Measurements from ENCODE around the gene ZMIZ1.
"Not testable (repeated sequence)": the region's sequence is repeated elsewhere in the genome, so short reads cannot be mapped to it uniquely, and the experiment has no call there.

The ZMIZ1 gene

DNA sequence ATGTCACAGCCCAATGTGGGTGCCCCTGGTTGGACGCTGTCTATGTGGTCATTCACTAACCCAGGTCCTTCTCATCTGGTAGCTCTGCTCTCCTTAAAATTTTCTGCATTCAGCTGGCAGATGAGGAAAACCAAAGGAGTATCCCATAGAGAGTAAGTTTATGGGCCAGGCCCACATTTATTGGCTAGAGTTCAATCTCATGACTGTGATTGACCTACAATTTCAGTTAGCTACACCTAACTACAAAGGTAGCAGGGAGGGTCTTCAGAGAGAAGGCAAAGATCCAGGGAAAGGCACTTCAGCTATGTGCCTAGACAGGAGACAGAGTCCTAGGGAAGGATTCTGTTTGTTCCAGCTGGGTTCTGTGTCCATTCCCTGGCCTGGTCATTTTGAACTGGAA is 254.8 kb downstream of the ZMIZ1 start:
- Histone ChIP-seq H3K36me3 (no peaks in the 10 kb centered on the region), H4K20me1 (no peaks in the 10 kb centered on the region), H3K9ac (no peak overlapping the region), H3K27ac (peak overlapping the region; percentile 83; the same call in 1 of the 2 replicates), H3K4me1 (peaks cover 67% of the 10 kb centered on the region), H3K9me3 (no peaks in the 10 kb centered on the region; the same call in 1 of the 2 replicates), H3K27me3 (no peaks in the 10 kb centered on the region), H3K4me3 (no peak overlapping the region), H3K4me2 (peak overlapping the region; percentile 88)
- TF ChIP-seq Cebpa-rat (IDR thresholded peaks at IDR 0.05): no peak

DNA sequence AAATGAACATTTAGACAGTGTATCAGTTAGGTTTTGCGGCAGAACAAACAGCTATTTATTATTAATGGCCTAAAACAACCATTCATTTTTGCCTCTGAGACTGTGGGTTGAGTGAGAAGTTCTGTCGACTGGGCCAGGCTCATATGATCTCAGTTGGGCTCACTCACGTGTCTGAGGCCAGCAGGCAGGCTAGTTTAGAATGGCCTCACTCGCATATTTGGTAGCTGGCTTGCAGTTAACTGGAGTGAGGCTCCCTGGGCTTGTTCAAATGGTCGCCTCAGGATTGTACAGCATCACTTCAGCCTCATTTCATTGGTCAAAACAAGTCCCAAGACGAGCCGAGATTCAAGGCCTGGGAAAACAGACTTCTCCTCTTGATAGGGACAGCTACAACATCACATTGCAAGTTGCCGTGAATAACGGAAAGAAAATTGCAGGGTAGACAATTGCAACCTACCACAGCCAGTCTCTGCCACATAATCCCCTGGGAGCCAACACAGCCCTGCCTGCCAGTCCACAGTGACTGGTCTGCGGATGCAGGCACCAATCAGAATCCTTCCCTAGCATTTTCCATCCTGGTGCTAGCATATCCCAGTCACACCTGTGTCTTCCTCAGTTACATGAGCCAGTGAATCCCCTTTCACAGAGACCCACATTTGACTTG is 255.4 kb downstream of the ZMIZ1 start:
- Histone ChIP-seq H3K4me1 (peaks cover 62% of the 10 kb centered on the region), H3K27ac (peak overlapping the region; percentile 83; the same call in 1 of the 2 replicates), H3K9ac (no peak overlapping the region; the same call in 1 of the 2 replicates), H3K27me3 (no peaks in the 10 kb centered on the region), H3K9me3 (no peaks in the 10 kb centered on the region), H4K20me1 (no peaks in the 10 kb centered on the region), H3K36me3 (no peaks in the 10 kb centered on the region), H3K4me2 (peak overlapping the region; percentile 88), H3K4me3 (no peak overlapping the region)
- TF ChIP-seq Cebpa-rat (IDR thresholded peaks at IDR 0.05): no peak

DNA sequence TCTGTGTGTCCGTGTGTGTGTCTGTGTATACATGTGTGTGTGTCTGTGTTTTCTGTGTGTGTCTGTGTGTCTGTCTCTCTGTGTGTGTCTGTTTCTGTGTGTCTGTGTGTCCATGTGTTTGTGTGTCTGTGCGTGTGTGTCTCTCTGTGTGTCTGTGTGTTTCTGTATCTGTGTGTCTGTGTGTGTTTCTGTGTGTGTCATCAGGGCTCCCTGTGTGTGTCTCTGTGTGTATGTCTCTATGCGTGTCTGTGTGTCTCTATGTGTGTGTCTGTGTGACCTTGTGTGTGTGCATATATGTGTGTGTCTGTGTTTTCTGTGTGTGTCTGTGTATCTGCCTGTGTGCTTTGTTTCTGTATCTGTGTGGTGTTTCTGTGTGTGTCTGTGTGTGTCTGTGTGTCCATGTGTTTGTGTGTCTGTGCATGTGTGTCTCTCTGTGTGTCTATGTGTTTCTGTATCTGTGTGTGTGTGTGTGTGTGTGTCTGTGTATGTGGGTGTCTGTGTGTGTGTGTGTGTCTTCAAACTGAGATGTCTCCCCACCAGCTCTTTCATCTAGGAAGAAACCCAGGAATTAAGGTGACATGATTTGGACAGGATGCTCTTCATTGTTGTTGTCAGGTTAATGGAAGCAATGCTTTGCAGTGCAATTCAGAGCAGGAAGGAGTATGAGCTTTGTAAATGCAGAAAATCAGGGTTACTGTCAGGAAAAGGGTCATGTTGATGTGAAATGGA is 257.8 kb downstream of the ZMIZ1 start:
- Histone ChIP-seq H3K4me1 (peaks cover 44% of the 10 kb centered on the region), H3K27me3 (no peaks in the 10 kb centered on the region), H4K20me1 (no peaks in the 10 kb centered on the region), H3K4me2 (no peak overlapping the region), H3K9me3 (no peaks in the 10 kb centered on the region), H3K27ac (no peak overlapping the region), H3K9ac (no peak overlapping the region), H3K4me3 (no peak overlapping the region), H3K36me3 (no peaks in the 10 kb centered on the region)
- TF ChIP-seq Cebpa-rat (IDR thresholded peaks at IDR 0.05): no peak

GRCh38 chr10:79327090-79327457 is 258.3 kb downstream of the ZMIZ1 start:
- H3K27ac ChIP-seq: no peak overlapping the region
- no peaks in the 10 kb centered on the region for H3K36me3 ChIP-seq
- no peak for TF ChIP-seq Cebpa-rat (IDR thresholded peaks at IDR 0.05)

GRCh38 chr10:79328147-79328701 is 259.5 kb downstream of the ZMIZ1 start:
- no peak overlapping the region for H3K27ac ChIP-seq
- TF ChIP-seq Cebpa-rat (IDR thresholded peaks at IDR 0.05): no peak
- H3K4me1 ChIP-seq: peaks cover 34% of the 10 kb centered on the region
- H3K36me3 ChIP-seq: no peaks in the 10 kb centered on the region
- H3K4me2 ChIP-seq: no peak overlapping the region
- no peak overlapping the region for H3K9ac ChIP-seq
- H4K20me1 ChIP-seq: no peaks in the 10 kb centered on the region
- peaks cover 4% of the 10 kb centered on the region for H3K9me3 ChIP-seq
- no peaks in the 10 kb centered on the region for H3K27me3 ChIP-seq
- H3K4me3 ChIP-seq: no peak overlapping the region

More at GRCh38 chr10:79327090-79327457, 258.3 kb downstream of the ZMIZ1 start:
- H3K9me3 ChIP-seq: no peaks in the 10 kb centered on the region
- H3K4me3 ChIP-seq: no peak overlapping the region
- H3K4me1 ChIP-seq: peaks cover 44% of the 10 kb centered on the region
- H3K4me2 ChIP-seq: no peak overlapping the region
- H3K9ac ChIP-seq: no peak overlapping the region
- no peaks in the 10 kb centered on the region for H3K27me3 ChIP-seq
- H4K20me1 ChIP-seq: no peaks in the 10 kb centered on the region

DNA sequence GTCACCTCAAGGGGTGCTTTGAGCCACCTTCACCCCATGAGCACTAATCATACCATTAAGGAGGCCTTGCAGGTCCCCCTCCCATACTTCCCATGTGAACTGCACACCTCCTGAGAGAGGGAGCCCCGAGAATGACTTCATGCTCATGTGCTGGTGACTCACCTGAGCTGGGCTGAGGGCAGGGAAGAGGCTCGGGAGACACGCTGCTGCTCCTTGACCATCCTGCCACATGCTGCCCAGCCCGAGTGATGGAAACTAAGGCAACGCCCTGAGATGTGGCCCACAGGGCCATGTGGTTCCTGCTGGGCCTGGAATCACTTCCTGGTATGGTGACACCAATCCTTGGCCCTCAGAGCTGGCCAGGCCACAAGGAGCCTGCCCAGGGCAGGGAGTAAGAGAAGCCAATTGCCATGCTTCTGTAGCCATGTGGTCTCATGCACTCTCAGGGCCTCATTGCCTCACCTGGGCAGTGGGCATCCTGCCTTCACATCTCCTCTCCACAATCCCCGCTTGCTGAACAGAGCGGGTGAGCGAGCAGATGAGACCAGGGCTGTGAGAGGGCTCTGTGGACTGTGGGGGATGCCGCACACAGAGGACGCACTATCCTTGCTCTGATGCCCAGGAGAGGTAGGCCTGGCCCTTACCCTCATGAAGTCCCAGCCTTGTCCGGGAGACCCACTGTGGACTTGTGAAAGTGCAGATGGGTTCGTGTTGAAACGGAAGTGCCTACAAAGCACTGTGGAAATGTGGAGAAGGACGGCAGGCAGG is 260.2 kb downstream of the ZMIZ1 start:
- Histone ChIP-seq H3K9me3 (peaks cover 8% of the 10 kb centered on the region), H3K27ac (no peak overlapping the region), H3K9ac (no peak overlapping the region), H3K4me3 (no peak overlapping the region), H3K4me2 (no peak overlapping the region), H3K4me1 (peaks cover 29% of the 10 kb centered on the region), H3K36me3 (no peaks in the 10 kb centered on the region), H4K20me1 (no peaks in the 10 kb centered on the region), H3K27me3 (no peaks in the 10 kb centered on the region)
- TF ChIP-seq Cebpa-rat (IDR thresholded peaks at IDR 0.05): no peak

DNA sequence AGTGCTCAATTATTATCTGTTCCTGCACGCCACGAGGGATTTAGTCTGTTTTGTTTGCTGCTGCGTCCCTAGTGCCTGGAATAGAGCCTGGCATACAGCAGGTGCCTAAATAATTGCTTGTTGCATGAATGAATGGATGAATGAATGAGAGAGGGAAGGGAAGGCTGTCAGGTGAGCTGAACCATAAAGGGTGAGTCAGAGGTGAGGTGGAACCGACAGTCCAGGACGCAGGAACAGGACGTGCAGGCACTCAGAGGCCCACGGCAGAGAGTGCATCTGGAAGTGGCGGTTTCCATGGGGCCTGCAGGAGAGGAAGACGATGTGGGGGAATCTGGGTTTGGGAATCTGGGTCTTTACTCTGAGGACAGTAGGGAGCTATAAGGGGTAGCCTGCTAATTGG is 260.8 kb downstream of the ZMIZ1 start:
- Histone ChIP-seq H3K27ac (no peak overlapping the region), H4K20me1 (no peaks in the 10 kb centered on the region), H3K36me3 (no peaks in the 10 kb centered on the region), H3K4me1 (peaks cover 28% of the 10 kb centered on the region), H3K9me3 (peaks cover 8% of the 10 kb centered on the region), H3K9ac (no peak overlapping the region), H3K4me3 (no peak overlapping the region), H3K27me3 (no peaks in the 10 kb centered on the region), H3K4me2 (no peak overlapping the region)
- TF ChIP-seq Cebpa-rat (IDR thresholded peaks at IDR 0.05): no peak

- H3K4me1 ChIP-seq: peaks cover 20% of the 10 kb centered on the region
- no peak for TF ChIP-seq Cebpa-rat (IDR thresholded peaks at IDR 0.05)
- H3K36me3 ChIP-seq: no peaks in the 10 kb centered on the region
- H3K27me3 ChIP-seq: no peaks in the 10 kb centered on the region
- H3K4me2 ChIP-seq: peak overlapping the region; percentile 56; the same call in 1 of the 2 replicates
- no peak overlapping the region for H3K4me3 ChIP-seq
- H3K9me3 ChIP-seq: peaks cover 8% of the 10 kb centered on the region
- no peak overlapping the region for H3K9ac ChIP-seq
- no peaks in the 10 kb centered on the region for H4K20me1 ChIP-seq
- no peak overlapping the region for H3K27ac ChIP-seq
Measured at GRCh38 chr10:79331226-79331625, 262.5 kb downstream of the ZMIZ1 start.

GRCh38 chr10:79331709-79332108 is 262.9 kb downstream of the ZMIZ1 start:
- H3K9me3 ChIP-seq: peaks cover 8% of the 10 kb centered on the region
- H3K4me2 ChIP-seq: peak overlapping the region; percentile 56
- H3K4me1 ChIP-seq: peaks cover 20% of the 10 kb centered on the region
- TF ChIP-seq Cebpa-rat (IDR thresholded peaks at IDR 0.05): no peak
- H3K4me3 ChIP-seq: no peak overlapping the region
- H4K20me1 ChIP-seq: no peaks in the 10 kb centered on the region
- H3K27ac ChIP-seq: no peak overlapping the region
- no peak overlapping the region for H3K9ac ChIP-seq
- no peaks in the 10 kb centered on the region for H3K36me3 ChIP-seq
- H3K27me3 ChIP-seq: no peaks in the 10 kb centered on the region

- H3K9ac ChIP-seq, H3K4me2 ChIP-seq, H3K9me3 ChIP-seq, H4K20me1 ChIP-seq, H3K36me3 ChIP-seq, H3K27me3 ChIP-seq, H3K27ac ChIP-seq, H3K4me3 ChIP-seq: not testable (repeated sequence)
- H3K4me1 ChIP-seq: peaks cover 20% of the 10 kb centered on the region
Measured at GRCh38 chr10:79332610-79333315, 264.0 kb downstream of the ZMIZ1 start.

Measured in BLaER1 (cell line).